Neural crest cell (in vitro differentiated cells): Measurements from ENCODE around the gene SEMA3F. TPM values are rescaled to one million over a fixed set of nuclear protein-coding genes. Genes with fewer than 3 reads are reported as not detected.

Experiments
- DNase-seq: peaks from one replicate; pipeline ENCODE4 v3.0.0; 2021; ENCODE audit warnings: low read depth, mixed read lengths, low spot score
- H3K27ac Mint-ChIP-seq: one replicate; pipeline ENCODE4 v1.8.0; 2021; ENCODE audit warnings: mild to moderate bottlenecking, mixed read lengths; ENCODE audit not compliant: unreplicated experiment
- H3K27me3 Mint-ChIP-seq: 2 replicates; pipeline ENCODE4 v1.8.0; 2021; ENCODE audit warnings: low read depth, mild to moderate bottlenecking, mixed read lengths
- H3K36me3 Mint-ChIP-seq: 2 replicates; pipeline ENCODE4 v1.8.0; 2021; ENCODE audit warnings: low read depth, mild to moderate bottlenecking, mixed read lengths
- H3K4me1 Mint-ChIP-seq: 2 replicates; pipeline ENCODE4 v1.8.0; 2021; ENCODE audit warnings: mixed read lengths
- H3K4me3 Mint-ChIP-seq: one replicate; pipeline ENCODE4 v1.8.0; 2021; ENCODE audit warnings: mild to moderate bottlenecking, mixed read lengths
- H3K9me3 Mint-ChIP-seq: 2 replicates; pipeline ENCODE4 v1.8.0; 2021; ENCODE audit warnings: mixed read lengths
- total RNA-seq: library from RNA; stranded (reverse); gene quantifications from 2 replicates; pipeline ENCODE4 v1.2.1, GENCODE V29; 2021
- TF ChIP-seq, protein P1 (sequence below): fragments of 200-600 bp; sonication (generic); conservative IDR thresholded peaks from 2 replicates; pipeline ENCODE4 v1.5.0; 2021; ENCODE audit warnings: antibody characterized with exemption, mild to moderate bottlenecking

Gene SEMA3F
- total RNA-seq, 1 donor from 2014 or later: 4.2 TPM

DNA sequence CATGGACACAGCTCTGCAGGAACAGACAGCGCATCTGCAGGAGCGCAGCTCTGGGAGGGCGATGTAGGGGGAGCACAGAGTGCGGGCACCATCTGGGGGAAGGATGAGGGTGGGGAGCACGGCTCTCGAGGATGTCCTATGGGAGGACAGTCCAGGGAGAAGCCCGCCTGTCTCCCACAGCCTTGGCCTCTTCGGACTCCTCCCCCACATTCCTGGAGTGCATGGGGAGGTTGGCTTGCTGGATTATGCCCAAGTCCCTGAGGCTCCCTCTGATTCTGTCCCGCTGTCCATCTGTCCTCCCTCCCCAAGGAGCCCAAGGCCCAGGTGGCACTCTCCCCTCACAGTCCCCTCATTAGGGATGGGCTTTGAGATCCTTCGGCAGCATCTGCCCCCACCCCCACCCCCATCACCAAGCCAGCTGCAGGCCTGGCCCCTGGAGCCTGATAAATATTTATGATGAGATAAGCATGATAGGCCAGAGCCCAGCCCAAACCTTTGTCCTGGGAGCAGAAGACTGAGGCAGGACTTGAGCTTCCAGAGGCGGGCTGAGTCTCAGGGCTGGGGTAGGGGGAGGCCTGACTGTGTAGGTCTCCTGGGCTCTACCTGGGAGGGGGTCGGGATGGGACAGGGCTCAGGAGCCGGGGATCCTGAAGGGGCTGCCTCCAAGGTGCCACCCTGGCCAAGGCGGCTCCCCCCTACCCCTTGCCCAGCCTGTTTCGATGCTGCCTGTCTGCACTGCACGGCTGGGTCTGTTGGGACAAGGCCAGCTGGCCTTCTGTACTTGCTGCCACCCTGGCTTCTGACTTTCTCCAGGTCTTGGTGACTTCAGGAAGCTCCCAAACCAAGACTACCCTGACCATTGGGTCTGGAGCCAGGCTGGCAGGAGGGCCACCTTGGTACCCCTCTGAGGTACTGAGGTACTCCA lies 28.6 kb upstream of the SEMA3F start:
- no peaks in the 10 kb centered on the region for H3K36me3 Mint-ChIP-seq
- TF ChIP-seq, protein P1, sequence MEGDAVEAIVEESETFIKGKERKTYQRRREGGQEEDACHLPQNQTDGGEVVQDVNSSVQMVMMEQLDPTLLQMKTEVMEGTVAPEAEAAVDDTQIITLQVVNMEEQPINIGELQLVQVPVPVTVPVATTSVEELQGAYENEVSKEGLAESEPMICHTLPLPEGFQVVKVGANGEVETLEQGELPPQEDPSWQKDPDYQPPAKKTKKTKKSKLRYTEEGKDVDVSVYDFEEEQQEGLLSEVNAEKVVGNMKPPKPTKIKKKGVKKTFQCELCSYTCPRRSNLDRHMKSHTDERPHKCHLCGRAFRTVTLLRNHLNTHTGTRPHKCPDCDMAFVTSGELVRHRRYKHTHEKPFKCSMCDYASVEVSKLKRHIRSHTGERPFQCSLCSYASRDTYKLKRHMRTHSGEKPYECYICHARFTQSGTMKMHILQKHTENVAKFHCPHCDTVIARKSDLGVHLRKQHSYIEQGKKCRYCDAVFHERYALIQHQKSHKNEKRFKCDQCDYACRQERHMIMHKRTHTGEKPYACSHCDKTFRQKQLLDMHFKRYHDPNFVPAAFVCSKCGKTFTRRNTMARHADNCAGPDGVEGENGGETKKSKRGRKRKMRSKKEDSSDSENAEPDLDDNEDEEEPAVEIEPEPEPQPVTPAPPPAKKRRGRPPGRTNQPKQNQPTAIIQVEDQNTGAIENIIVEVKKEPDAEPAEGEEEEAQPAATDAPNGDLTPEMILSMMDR: no peak
- H3K4me3 Mint-ChIP-seq: peak overlapping the region; percentile 74
- DNase-seq: no peak
- peaks cover 2% of the 10 kb centered on the region for H3K27me3 Mint-ChIP-seq
- H3K4me1 Mint-ChIP-seq: peaks cover 9% of the 10 kb centered on the region
- H3K9me3 Mint-ChIP-seq: no peaks in the 10 kb centered on the region
- no peak overlapping the region for H3K27ac Mint-ChIP-seq

DNA sequence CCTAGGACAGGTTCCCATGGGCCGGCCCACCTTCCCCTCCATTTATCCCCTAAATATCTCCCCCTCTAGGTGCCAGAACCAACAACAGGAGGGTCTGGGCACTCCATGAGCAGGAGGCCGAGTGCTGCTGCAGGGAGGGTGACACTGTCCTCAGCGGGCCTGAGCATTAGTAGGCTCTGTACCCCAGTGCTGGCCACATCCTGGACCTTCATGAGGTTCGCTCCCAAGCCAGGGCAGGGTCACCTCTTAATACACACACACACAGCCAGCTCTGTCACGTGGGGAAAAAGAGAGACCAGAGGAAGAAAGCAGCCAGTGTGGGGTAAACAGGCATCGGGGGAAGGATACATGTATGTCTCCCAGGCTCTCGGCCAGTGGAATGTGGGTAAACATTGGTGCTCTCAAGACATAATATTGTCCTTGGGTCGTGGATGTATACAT lies 27.9 kb upstream of the SEMA3F start:
- H3K4me3 Mint-ChIP-seq: peak overlapping the region; percentile 34
- no peaks in the 10 kb centered on the region for H3K36me3 Mint-ChIP-seq
- peaks cover 2% of the 10 kb centered on the region for H3K27me3 Mint-ChIP-seq
- H3K9me3 Mint-ChIP-seq: no peaks in the 10 kb centered on the region
- H3K27ac Mint-ChIP-seq: no peak overlapping the region
- TF ChIP-seq, protein P1: no peak
- DNase-seq: no peak
- peaks cover 9% of the 10 kb centered on the region for H3K4me1 Mint-ChIP-seq

DNA sequence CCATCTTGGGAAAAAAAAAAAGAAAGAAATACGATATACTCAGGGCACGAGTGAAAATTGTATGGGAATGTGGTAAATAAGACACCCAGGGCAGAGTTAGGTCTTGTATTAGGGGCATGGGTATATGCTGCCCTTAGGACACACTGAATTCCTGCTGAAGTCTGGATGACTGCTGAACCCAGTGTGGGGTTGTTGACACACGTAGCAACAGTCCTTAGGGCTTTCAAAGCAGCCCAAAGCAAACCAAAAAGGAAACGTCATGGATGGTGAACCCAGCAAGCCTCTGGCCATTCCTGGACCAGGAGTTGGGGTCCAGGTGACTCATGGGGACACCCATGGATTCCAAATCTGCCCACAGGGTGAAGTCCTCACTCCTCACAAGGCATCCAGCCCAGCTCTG lies 27.1 kb upstream of the SEMA3F start:
- H3K36me3 Mint-ChIP-seq: no peaks in the 10 kb centered on the region
- H3K27me3 Mint-ChIP-seq: peaks cover 2% of the 10 kb centered on the region
- no peak overlapping the region for H3K4me3 Mint-ChIP-seq
- H3K9me3 Mint-ChIP-seq: no peaks in the 10 kb centered on the region
- H3K4me1 Mint-ChIP-seq: peaks cover 9% of the 10 kb centered on the region
- TF ChIP-seq, protein P1: no peak
- no peak for DNase-seq
- H3K27ac Mint-ChIP-seq: no peak overlapping the region

DNA sequence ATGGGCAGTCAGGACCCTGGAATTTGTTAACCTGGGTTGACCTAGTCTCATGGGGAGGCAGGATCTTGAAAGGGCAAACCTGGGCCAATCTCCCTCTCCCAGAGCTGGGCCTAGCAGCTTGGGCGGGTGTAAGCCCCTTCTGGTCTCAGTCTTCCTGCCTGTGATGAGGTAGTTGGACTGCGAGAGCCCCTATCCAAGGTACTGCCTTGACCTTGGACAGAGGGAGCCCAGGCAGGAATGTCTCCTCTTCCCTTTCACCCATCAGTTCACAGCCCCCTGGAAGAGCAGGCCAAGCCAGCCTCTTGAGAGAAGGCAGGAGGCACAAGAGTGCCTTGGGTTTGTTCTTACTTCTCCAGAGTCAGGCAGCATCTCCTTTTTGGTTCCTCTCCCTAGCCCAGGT lies 24.7 kb upstream of the SEMA3F start:
- no peaks in the 10 kb centered on the region for H3K36me3 Mint-ChIP-seq
- no peak for DNase-seq

DNA sequence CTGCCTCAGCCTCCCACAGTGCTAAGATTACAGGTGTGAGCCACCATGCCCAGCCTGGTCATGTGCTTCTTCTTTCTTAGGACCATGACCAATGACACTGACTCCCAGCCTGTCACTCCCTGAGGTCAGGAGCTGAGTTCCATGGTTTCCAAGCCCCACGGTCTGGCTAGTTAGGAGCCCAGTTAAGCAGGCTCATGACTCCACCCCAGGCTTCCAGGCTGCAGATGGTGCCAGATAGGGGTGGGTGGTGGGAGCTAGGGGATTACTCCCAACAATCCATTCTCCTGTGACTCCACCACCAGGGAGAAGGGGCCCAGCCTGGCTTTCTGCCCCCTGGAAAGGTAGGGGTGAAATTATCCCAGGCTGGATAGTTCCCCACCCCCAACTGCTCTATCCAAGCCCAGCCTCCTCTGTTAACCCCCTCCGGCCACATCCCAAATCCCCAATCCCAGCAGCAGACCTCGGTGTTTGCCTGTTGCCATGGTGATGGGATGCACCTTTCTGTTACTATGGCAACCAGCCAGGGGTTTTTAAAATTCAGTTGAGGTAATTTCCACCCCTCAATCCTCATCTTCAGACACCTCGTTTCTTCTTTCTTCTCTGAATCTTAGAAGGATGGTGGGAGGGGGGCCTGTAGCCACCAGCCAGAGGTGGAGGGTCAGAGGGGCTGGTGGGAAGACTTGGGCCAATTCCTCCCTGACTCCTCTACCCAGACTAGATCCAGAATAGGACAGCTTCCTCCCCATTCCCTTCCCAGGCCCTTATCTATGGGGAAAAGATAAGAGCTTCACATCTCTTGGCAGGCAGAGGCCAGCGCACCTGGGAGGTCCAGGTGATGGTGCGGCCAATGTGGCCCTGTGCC lies 22.5 kb upstream of the SEMA3F start:
- Mint-ChIP-seq H3K27me3 (no peaks in the 10 kb centered on the region), H3K27ac (no peak overlapping the region), H3K9me3 (no peaks in the 10 kb centered on the region), H3K4me3 (no peak overlapping the region), H3K36me3 (no peaks in the 10 kb centered on the region), H3K4me1 (peaks cover 6% of the 10 kb centered on the region)
- TF ChIP-seq, protein P1: no peak
- no peak for DNase-seq

More for the DNA sequence above, 24.7 kb upstream of the SEMA3F start:
- no peaks in the 10 kb centered on the region for H3K27me3 Mint-ChIP-seq
- H3K4me1 Mint-ChIP-seq: peaks cover 9% of the 10 kb centered on the region
- H3K4me3 Mint-ChIP-seq: no peak overlapping the region
- no peaks in the 10 kb centered on the region for H3K9me3 Mint-ChIP-seq
- TF ChIP-seq, protein P1: no peak
- H3K27ac Mint-ChIP-seq: no peak overlapping the region
